ENCODE measurements around the gene SLC2A2. TPM values are rescaled to one million over a fixed set of nuclear protein-coding genes. Genes with fewer than 3 reads are reported as not detected.

The SLC2A2 gene
- total RNA-seq, 4 donors from 2014 or later, result not detected

DNA sequence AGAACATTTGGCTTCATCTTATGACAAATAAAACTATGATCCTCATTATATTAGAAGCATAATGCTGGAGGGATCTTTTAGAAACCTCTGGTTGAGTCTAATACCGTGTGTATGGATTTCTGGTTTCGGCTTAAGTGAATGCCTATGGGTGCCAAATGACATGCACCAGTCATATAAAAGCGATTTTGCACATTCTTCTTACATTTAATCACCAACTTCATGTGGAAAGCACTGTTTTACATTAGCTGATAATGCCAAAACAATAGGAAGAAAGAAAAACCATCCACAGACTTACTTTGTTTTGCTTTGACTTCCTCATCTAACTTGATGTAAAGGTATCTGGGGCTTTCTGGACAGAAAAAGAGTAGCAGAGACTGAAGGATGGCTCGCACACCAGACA, 20.9 kb downstream of the SLC2A2 start:
- no peaks in the 10 kb centered on the region for H3K9me3 ChIP-seq
- H3K4me3 ChIP-seq, result no peak overlapping the region
- H3K27ac ChIP-seq, result no peak overlapping the region
- 67 to 81% methylated on average over 4 of the region's 4 CpGs for WGBS, 2 donors
- H3K36me3 ChIP-seq, result no peaks in the 10 kb centered on the region
- H3K27me3 ChIP-seq, result no peaks in the 10 kb centered on the region
- TF ChIP-seq, protein P1, sequence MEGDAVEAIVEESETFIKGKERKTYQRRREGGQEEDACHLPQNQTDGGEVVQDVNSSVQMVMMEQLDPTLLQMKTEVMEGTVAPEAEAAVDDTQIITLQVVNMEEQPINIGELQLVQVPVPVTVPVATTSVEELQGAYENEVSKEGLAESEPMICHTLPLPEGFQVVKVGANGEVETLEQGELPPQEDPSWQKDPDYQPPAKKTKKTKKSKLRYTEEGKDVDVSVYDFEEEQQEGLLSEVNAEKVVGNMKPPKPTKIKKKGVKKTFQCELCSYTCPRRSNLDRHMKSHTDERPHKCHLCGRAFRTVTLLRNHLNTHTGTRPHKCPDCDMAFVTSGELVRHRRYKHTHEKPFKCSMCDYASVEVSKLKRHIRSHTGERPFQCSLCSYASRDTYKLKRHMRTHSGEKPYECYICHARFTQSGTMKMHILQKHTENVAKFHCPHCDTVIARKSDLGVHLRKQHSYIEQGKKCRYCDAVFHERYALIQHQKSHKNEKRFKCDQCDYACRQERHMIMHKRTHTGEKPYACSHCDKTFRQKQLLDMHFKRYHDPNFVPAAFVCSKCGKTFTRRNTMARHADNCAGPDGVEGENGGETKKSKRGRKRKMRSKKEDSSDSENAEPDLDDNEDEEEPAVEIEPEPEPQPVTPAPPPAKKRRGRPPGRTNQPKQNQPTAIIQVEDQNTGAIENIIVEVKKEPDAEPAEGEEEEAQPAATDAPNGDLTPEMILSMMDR (IDR thresholded peaks at IDR 0.05), result no peak
- no peak for TF ChIP-seq POLR2A (IDR thresholded peaks at IDR 0.05)
- intact Hi-C loops (cut with DNase I), result no loop called here
- no peak for DNase-seq
- H3K4me1 ChIP-seq, result no peaks in the 10 kb centered on the region

DNA sequence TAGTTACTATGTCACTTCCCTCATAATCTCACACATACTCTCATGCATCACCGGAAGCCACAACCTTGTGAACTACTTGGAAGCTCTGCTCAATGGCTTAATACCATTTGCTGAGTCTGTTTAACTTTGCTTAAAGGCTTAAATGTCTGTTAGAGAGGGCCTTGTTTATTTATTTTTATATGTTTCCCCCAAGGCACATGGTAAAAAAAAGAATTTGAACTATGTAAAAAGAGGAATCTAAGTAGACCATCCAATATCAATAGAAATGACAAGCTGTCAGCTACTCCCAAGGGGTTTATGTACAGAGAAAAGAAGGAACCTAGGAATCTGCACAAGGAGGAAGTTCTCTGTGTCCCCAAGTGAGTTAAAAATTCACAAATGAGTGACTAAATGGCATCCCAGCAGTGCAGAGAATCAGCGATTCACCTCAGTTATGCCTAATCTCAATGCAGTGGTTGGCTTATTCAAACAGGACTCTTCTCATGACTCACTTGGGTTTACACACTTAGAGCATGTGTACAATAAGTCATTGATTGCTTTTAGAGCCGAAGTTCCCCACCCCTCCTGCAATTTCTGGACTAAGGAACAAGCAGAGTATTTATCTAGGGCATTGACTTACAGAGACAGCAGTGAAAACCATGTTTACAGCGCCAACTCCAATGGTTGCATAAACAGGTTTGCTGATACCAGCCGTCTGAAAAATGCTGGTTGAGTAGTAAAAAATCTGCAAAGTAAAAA, 24.4 kb downstream of the SLC2A2 start:
- H3K4me1 ChIP-seq, result peaks cover 0 to 25% (median 0%) of the 10 kb centered on the region in 3 donors
- H3K36me3 ChIP-seq, result no peaks in the 10 kb centered on the region
- H3K9me3 ChIP-seq, result no peaks in the 10 kb centered on the region
- no peak for DNase-seq
- H3K4me3 ChIP-seq, result no peak overlapping the region
- H3K27ac ChIP-seq, result no peak overlapping the region
- intact Hi-C loops (cut with DNase I), result no loop called here
- no peaks in the 10 kb centered on the region for H3K27me3 ChIP-seq
- TF ChIP-seq POLR2A (IDR thresholded peaks at IDR 0.05), result no peak
- TF ChIP-seq, protein P1 (IDR thresholded peaks at IDR 0.05), result no peak
- WGBS, 2 donors, result 53 to 55% methylated on average over 5 of the region's 5 CpGs

DNA sequence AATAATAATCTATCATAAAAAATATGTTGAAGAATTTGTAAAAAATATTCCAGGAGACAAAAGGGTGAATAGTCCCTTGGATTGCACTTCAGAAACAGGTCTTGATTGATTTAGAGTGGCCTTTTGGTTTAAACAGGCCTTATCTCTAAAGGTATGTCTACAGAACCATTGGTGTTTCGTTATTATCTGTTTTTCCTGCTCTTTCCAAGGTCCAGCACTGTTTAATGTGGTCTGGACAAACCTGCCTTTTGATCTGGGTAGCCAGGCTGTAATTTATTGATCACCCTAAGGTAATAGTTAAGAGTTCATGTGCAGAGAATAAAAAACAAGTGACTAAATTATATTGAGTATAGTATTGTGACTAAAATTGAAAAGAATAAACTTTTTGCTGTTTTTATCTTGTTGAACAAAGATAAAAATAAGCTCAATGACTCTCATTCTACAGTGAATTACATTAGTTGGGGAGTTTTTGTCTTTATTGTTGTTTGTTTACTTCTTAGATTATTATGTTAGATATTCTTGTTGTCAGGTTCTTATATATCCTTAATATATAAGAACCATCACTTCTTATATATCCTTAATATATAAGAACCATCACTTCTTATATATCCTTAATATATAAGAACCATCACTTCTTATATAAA, 25.1 kb downstream of the SLC2A2 start:
- Histone ChIP-seq H3K36me3 (no peaks in the 10 kb centered on the region), H3K4me3 (no peak overlapping the region), H3K4me1 (peaks cover 0 to 25% (median 0%) of the 10 kb centered on the region in 3 donors), H3K27me3 (no peaks in the 10 kb centered on the region), H3K27ac (no peak overlapping the region), H3K9me3 (no peaks in the 10 kb centered on the region)
- DNase-seq, result no peak
- intact Hi-C loops (cut with DNase I), result no loop called here
- no peak for TF ChIP-seq POLR2A (IDR thresholded peaks at IDR 0.05)
- TF ChIP-seq, protein P1 (IDR thresholded peaks at IDR 0.05), result no peak
- WGBS, 2 donors, result 74 to 85% methylated on average over 1 of the region's 1 CpG

DNA sequence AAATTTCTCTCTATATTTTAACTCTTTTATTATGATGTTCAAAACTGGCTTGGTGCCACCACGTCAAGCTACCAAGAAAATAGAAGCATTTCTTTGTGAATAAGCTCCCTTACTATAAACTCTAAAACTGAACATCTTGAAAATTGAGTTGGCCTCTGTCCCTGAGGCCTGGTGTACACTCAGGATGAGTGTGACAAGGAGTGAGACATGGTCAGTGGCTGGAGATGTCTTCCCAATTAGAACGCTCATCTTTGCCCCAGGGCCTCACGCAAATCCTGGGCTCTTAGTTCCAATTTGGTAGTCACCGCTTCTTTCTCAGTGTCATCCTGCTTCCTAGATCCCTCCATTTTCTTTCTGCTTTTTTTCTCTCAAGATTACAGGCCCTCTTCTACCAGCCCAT, 26.2 kb downstream of the SLC2A2 start:
- no peaks in the 10 kb centered on the region for H3K27me3 ChIP-seq
- peaks cover 0 to 25% (median 0%) of the 10 kb centered on the region in 3 donors for H3K4me1 ChIP-seq
- H3K9me3 ChIP-seq, result no peaks in the 10 kb centered on the region
- no peak overlapping the region for H3K27ac ChIP-seq
- 78 to 82% methylated on average over 4 of the region's 4 CpGs for WGBS, 2 donors
- intact Hi-C loops (cut with DNase I), result no loop called here
- TF ChIP-seq, protein P1 (IDR thresholded peaks at IDR 0.05), result no peak
- no peak for TF ChIP-seq POLR2A (IDR thresholded peaks at IDR 0.05)
- H3K36me3 ChIP-seq, result no peaks in the 10 kb centered on the region
- no peak for DNase-seq
- no peak overlapping the region for H3K4me3 ChIP-seq

DNA sequence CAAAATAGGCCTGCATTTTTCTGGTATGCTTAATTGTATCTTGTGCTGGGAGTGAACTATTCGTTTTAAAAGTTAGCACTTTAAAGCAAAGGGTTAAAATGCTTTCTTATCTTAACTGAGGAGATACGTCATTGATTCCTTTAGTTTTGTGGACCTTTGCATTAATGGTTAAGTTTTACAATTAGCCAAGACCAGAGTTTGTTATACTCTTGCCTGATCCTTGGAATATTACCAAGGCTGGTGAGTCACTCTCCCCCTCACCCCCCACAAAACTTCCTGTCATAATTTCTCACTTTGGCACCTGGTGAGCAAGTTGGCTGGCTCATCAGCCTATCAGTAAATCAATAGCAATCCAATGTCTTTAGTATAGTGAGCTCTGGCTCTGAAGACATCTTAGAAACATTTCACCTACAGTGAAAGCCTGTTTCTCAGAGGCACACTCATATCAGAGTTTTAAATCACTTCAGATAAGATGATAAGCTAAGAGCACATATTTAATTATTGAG, 26.7 kb downstream of the SLC2A2 start:
- Histone ChIP-seq H3K27ac (no peak overlapping the region), H3K9me3 (no peaks in the 10 kb centered on the region), H3K4me1 (peaks cover 0 to 25% (median 0%) of the 10 kb centered on the region in 3 donors), H3K36me3 (no peaks in the 10 kb centered on the region), H3K27me3 (no peaks in the 10 kb centered on the region), H3K4me3 (no peak overlapping the region)
- 34 to 40% methylated on average over 2 of the region's 2 CpGs for WGBS, 2 donors
- DNase-seq, result no peak
- TF ChIP-seq POLR2A (IDR thresholded peaks at IDR 0.05), result no peak
- TF ChIP-seq, protein P1 (IDR thresholded peaks at IDR 0.05), result no peak
- intact Hi-C loops (cut with DNase I), result no loop called here
